Gastroesophageal sphincter (tissue), 4 donors: ENCODE measurements around the gene TMEM184A. TPM values are rescaled to one million over a fixed set of nuclear protein-coding genes. Genes with fewer than 3 reads are reported as not detected.

Experiments
- ATAC-seq: fragments of 150-250 bp; one replicate; pipeline ENCODE4 v1.9.1; 2016; ENCODE audit warnings: mild to moderate bottlenecking, moderate library complexity
- H3K27ac ChIP-seq, 4 donors: fragments of 200-600 bp; sonication (generic) in 3 of 4; 1 replicate in 3 of 4; 2 replicates in 1 of 4; pipeline ENCODE4 v1.5.1; 2016 to 2019
- H3K27me3 ChIP-seq: fragments of 200-600 bp; sonication (generic); one replicate; pipeline ENCODE4 v1.5.1; 2019
- H3K36me3 ChIP-seq, 2 donors: fragments of 200-600 bp; sonication (generic); one replicate each; pipeline ENCODE4 v1.5.1; 2019; ENCODE audit warnings: control low read depth in 1 of 2
- H3K4me1 ChIP-seq, 3 donors: fragments of 200-600 bp; sonication (generic); 1 replicate in 2 of 3; 2 replicates in 1 of 3; pipeline ENCODE4 v1.5.1; 2016 to 2019; ENCODE audit warnings: control low read depth in 2 of 3
- H3K4me3 ChIP-seq, 2 donors: fragments of 200-600 bp; sonication (generic); one replicate each; pipeline ENCODE4 v1.5.1; 2019; ENCODE audit warnings: mild to moderate bottlenecking in 1 of 2, moderate library complexity in 1 of 2
- H3K9me3 ChIP-seq, 3 donors: fragments of 200-600 bp; sonication (generic); one replicate each; pipeline ENCODE4 v1.5.1; 2017 to 2019; ENCODE audit warnings: control low read depth in 2 of 3
- CTCF ChIP-seq, 4 experiments: fragments of 200-600 bp in 2 of 4; fragments of 450-650 bp in 2 of 4; sonication (generic) in 1 of 4; IDR thresholded peaks; one replicate each; pipeline ENCODE4 v1.5.1; 2017 to 2019; ENCODE audit warnings: antibody characterized with exemption in 4 of 4, mild to moderate bottlenecking in 2 of 4, moderate library complexity in 2 of 4
- EP300 ChIP-seq: sonication (generic); formaldehyde crosslinking; IDR thresholded peaks from one replicate; pipeline ENCODE4 v1.6.1; 2017; ENCODE audit warnings: antibody characterized with exemption, mild to moderate bottlenecking
- POLR2A ChIP-seq, 2 donors: fragments of 450-650 bp; IDR thresholded peaks; one replicate each; pipeline ENCODE4 v1.6.1; 2017; ENCODE audit warnings: antibody characterized with exemption in 2 of 2, mild to moderate bottlenecking in 2 of 2, moderate library complexity in 1 of 2
- POLR2AphosphoS5 ChIP-seq: sonication (generic); formaldehyde crosslinking; IDR thresholded peaks from one replicate; pipeline ENCODE4 v1.6.1; 2017; ENCODE audit warnings: antibody characterized with exemption
- WGBS, 2 donors: methylation state at CpG; one replicate each; pipeline ENCODE4 v1.1.5; 2018; ENCODE audit warnings: low coverage in 1 of 2; 5-methylcytosine and 5-hydroxymethylcytosine counted together
- total RNA-seq, 4 donors: library from RNA; depleted of rRNA; stranded (reverse); fragments of >200 nt; gene quantifications; one replicate each; pipeline ENCODE4 v1.1.0, GENCODE V29; 2016

The TMEM184A gene
- total RNA-seq, 4 donors from 2014 or later = 0.15 to 1.5 (median 0.31) TPM; not detected in 1

GRCh38 chr7:1544896-1545416 lies 11.0 kb downstream of the TMEM184A start:
- no peaks in the 10 kb centered on the region for H3K9me3 ChIP-seq
- H3K27ac ChIP-seq = peak overlapping the region in 1 of 4 donors; percentile 40
- TF ChIP-seq CTCF (IDR thresholded peaks at IDR 0.05) = no peak
- no CpG with 5 or more reads among the region's 16 CpGs for WGBS, 2 donors
- H3K4me3 ChIP-seq = no peak overlapping the region
- no peak for ATAC-seq
- H3K27me3 ChIP-seq = no peaks in the 10 kb centered on the region
- H3K36me3 ChIP-seq = peaks cover 0 to 51% of the 10 kb centered on the region in 2 donors
- peaks cover 0 to 6% (median 0%) of the 10 kb centered on the region in 3 donors for H3K4me1 ChIP-seq

GRCh38 chr7:1544178-1544895 lies 11.7 kb downstream of the TMEM184A start:
- Histone ChIP-seq H3K9me3 (no peaks in the 10 kb centered on the region), H3K4me3 (no peak overlapping the region), H3K4me1 (peaks cover 0 to 10% (median 0%) of the 10 kb centered on the region in 3 donors), H3K27ac (peak overlapping the region in 2 of 4 donors; percentile 17 to 40), H3K36me3 (peaks cover 0 to 57% of the 10 kb centered on the region in 2 donors), H3K27me3 (no peaks in the 10 kb centered on the region)
- ATAC-seq = no peak
- WGBS, 2 donors = 60% methylated on average over 3 of the region's 41 CpGs; no CpG with 5 or more reads in 1 of the 2 donors
- TF ChIP-seq POLR2A (IDR thresholded peaks at IDR 0.05) (no peak), CTCF (IDR thresholded peaks at IDR 0.05) (no peak), POLR2AphosphoS5 (peak; percentile 15)

- H3K27me3 ChIP-seq = no peaks in the 10 kb centered on the region
- WGBS, 2 donors = no CpG with 5 or more reads among the region's 6 CpGs
- peak overlapping the region in 2 of 4 donors; percentile 17 to 40 for H3K27ac ChIP-seq
- H3K9me3 ChIP-seq = no peaks in the 10 kb centered on the region
- peaks cover 0 to 63% of the 10 kb centered on the region in 2 donors for H3K36me3 ChIP-seq
- H3K4me3 ChIP-seq = no peak overlapping the region
- TF ChIP-seq EP300 (no peak), CTCF (IDR thresholded peaks at IDR 0.05) (no peak), POLR2A (IDR thresholded peaks at IDR 0.05) (no peak), POLR2AphosphoS5 (no peak)
- peaks cover 0 to 15% (median 3%) of the 10 kb centered on the region in 3 donors for H3K4me1 ChIP-seq
- no peak for ATAC-seq
Measured at GRCh38 chr7:1543826-1544177, 12.2 kb downstream of the TMEM184A start.

GRCh38 chr7:1542841-1543747 lies 12.9 kb downstream of the TMEM184A start:
- H3K4me1 ChIP-seq = peaks cover 0 to 22% (median 9%) of the 10 kb centered on the region in 3 donors
- no peaks in the 10 kb centered on the region for H3K9me3 ChIP-seq
- no peaks in the 10 kb centered on the region for H3K27me3 ChIP-seq
- TF ChIP-seq POLR2A (IDR thresholded peaks at IDR 0.05) (no peak), EP300 (no peak), POLR2AphosphoS5 (no peak), CTCF (IDR thresholded peaks at IDR 0.05) (no peak)
- 75 to 98% methylated on average over 2 to 14 of the region's 38 CpGs for WGBS, 2 donors
- no peak overlapping the region for H3K4me3 ChIP-seq
- peaks cover 0 to 66% of the 10 kb centered on the region in 2 donors for H3K36me3 ChIP-seq
- no peak for ATAC-seq
- peak overlapping the region in 2 of 4 donors; percentile 14 to 40 for H3K27ac ChIP-seq
